Keratinocyte (primary cell): ENCODE data around the gene PCID2. TPM values are rescaled to one million over a fixed set of nuclear protein-coding genes. Genes with fewer than 3 reads are reported as not detected.

Experiments used
- DNase-seq: peaks from one replicate; pipeline ENCODE4 v3.0.0-alpha.2; 2011; ENCODE audit warnings: low read depth, missing footprints, low spot score
- FAIRE-seq: peaks from 2 replicates; lab custom pipeline; 2011; peaks lifted over from hg19 to GRCh38; lab: Jason Lieb, UNC
- H2AFZ ChIP-seq: 2 replicates; pipeline ENCODE4 v1.6.0; 2012; ENCODE audit warnings: low read length, control low read depth, inconsistent platforms; ENCODE audit not compliant: control insufficient read depth
- H3K27ac ChIP-seq: 2 replicates; pipeline ENCODE4 v1.5.1; 2011; ENCODE audit warnings: low read length; ENCODE audit not compliant: control insufficient read depth, insufficient read depth
- H3K27me3 ChIP-seq: 3 replicates; pipeline ENCODE4 v1.6.0; 2011; ENCODE audit warnings: low read length; ENCODE audit not compliant: control insufficient read depth, insufficient read depth; ENCODE audit errors: extremely low read depth
- H3K36me3 ChIP-seq, 2 experiments: 2 replicates in 1 of 2; 3 replicates in 1 of 2; pipeline ENCODE4 v1.5.1; 2011; ENCODE audit warnings: low read length in 2 of 2, mild to moderate bottlenecking in 1 of 2; ENCODE audit not compliant: control insufficient read depth in 2 of 2, insufficient read depth in 2 of 2; ENCODE audit errors: extremely low read depth in 1 of 2
- H3K4me1 ChIP-seq: 3 replicates; pipeline ENCODE4 v1.5.1; 2011; ENCODE audit warnings: low read length; ENCODE audit not compliant: control insufficient read depth, insufficient read depth; ENCODE audit errors: extremely low read depth
- H3K4me2 ChIP-seq: 3 replicates; pipeline ENCODE4 v1.6.0; 2011; ENCODE audit warnings: low read depth, low read length; ENCODE audit not compliant: control insufficient read depth, insufficient read depth; ENCODE audit errors: extremely low read depth
- H3K4me3 ChIP-seq, 3 experiments: fragments of 200-600 bp in 1 of 3; sonication (generic) in 1 of 3; 2 replicates in 2 of 3; 3 replicates in 1 of 3; pipeline ENCODE4 v1.5.1; 2011 to 2016; ENCODE audit warnings: low read length in 3 of 3, mild to moderate bottlenecking in 3 of 3, control low read depth in 2 of 3, inconsistent platforms in 1 of 3, low read depth in 1 of 3, mixed read lengths in 1 of 3, mixed run types in 1 of 3, moderate library complexity in 1 of 3; ENCODE audit not compliant: control insufficient read depth in 2 of 3, insufficient read depth in 2 of 3; ENCODE audit errors: extremely low read depth in 1 of 3
- H3K79me2 ChIP-seq: 2 replicates; pipeline ENCODE4 v1.6.0; 2012; ENCODE audit warnings: low read length; ENCODE audit not compliant: control insufficient read depth, insufficient read depth
- H3K9ac ChIP-seq: 3 replicates; pipeline ENCODE4 v1.6.0; 2011; ENCODE audit warnings: low read length; ENCODE audit not compliant: control insufficient read depth, insufficient read depth; ENCODE audit errors: extremely low read depth
- H3K9me1 ChIP-seq: 3 replicates; pipeline ENCODE4 v1.6.0; 2011; ENCODE audit warnings: low read length; ENCODE audit not compliant: control insufficient read depth, insufficient read depth; ENCODE audit errors: extremely low read depth
- H3K9me3 ChIP-seq: 2 replicates; pipeline ENCODE4 v1.5.1; 2012; ENCODE audit warnings: low read depth, low read length; ENCODE audit not compliant: control insufficient read depth
- H4K20me1 ChIP-seq: 3 replicates; pipeline ENCODE4 v1.6.0; 2011; ENCODE audit warnings: low read length; ENCODE audit not compliant: control insufficient read depth, insufficient read depth; ENCODE audit errors: extremely low read depth
- EZH2 ChIP-seq: IDR thresholded peaks from one replicate; pipeline ENCODE4 v1.6.1; 2012; ENCODE audit warnings: inconsistent platforms, mild to moderate bottlenecking, low read length, moderate library complexity
- dilution Hi-C: fragments of 300-500 bp; cut with MboI; formaldehyde crosslinking; loops from one replicate; pipeline ENCODE4 v1.7.0; 2020; ENCODE audit warnings: low sequenced_read_pairs; ENCODE audit not compliant: extremely low pct_ligation_motif_present
- polyA plus RNA-seq, 5 experiments: library from polyadenylated mRNA; depleted of rRNA in 3 of 5; stranded (reverse) in 3 of 5; stranded (forward) in 1 of 5; unstranded in 1 of 5; fragments of >200 nt; gene quantifications; 1 replicate in 1 of 5; 2 replicates in 3 of 5; 3 replicates in 1 of 5; pipeline versions ENCODE4 v1.2.1 to v1.2.3, GENCODE V29; 2011 to 2012; ENCODE audit warnings: missing spikeins in 2 of 5, low read depth in 1 of 5, low replicate concordance in 1 of 5
- TF ChIP-seq, protein P1 (sequence below), 3 experiments: IDR thresholded peaks in 1 of 3; conservative IDR thresholded peaks in 1 of 3; optimal IDR thresholded peaks in 1 of 3; 2 replicates in 2 of 3; 3 replicates in 1 of 3; pipeline versions ENCODE3 to v1.5.1; 2011; ENCODE audit warnings: low read length in 3 of 3, mild to moderate bottlenecking in 3 of 3, moderate library complexity in 2 of 3, control low read depth in 1 of 3, inconsistent platforms in 1 of 3; ENCODE audit not compliant: insufficient read depth in 2 of 3; ENCODE audit errors: extremely low read depth in 1 of 3

Gene PCID2
- polyA plus RNA-seq, 1 donor (not counting 4 experiments of a cell fraction or from before 2014, with no cell fraction given) = 76.5 TPM

DNA sequence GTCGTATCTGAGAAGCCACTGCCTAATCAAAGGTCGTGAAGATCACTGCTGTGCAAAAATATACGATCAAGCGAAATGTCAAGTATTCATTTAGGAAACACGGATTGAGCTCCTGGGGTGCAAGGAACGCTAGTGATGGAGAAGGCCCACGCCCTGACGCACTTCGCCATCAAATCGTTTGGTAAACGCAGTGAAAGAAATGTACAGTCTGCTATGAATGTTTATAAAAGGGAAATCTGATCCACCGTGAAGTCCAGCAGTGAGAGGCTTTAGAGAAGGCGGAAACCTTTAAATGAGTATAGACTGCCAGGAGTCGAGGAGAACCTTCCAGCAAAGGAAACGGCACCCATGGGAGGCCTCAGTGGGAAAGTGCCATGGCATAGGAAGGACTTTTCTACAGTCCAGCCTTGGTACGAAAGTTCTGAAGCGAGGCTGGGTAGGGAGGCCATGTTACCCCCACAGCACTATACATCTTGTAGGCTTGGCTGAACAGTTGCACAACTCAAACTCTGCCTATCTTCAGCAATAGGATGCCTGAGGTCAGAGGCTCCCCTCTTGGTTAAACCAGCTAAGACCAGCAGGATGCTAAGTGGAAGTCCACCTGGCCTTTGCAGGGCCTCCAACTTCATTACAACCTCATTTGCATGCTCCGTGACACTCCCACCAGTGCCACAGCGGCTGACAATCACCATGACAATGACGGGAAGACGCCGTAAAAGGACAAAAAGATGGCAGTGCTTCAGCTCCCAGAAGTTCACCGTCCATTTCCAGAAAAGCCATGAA is 20.4 kb downstream of the PCID2 start:
- Histone ChIP-seq H3K27me3 (no peaks in the 10 kb centered on the region), H3K9ac (no peak overlapping the region), H3K4me2 (no peak overlapping the region), H2AFZ (no peak overlapping the region), H3K27ac (peak overlapping the region; percentile 63), H3K79me2 (peaks cover 15% of the 10 kb centered on the region), H3K4me3 (no peak overlapping the region), H3K9me3 (no peaks in the 10 kb centered on the region), H3K9me1 (no peaks in the 10 kb centered on the region), H3K36me3 (peaks cover 22 to 47% of the 10 kb centered on the region in 2 experiments), H4K20me1 (no peaks in the 10 kb centered on the region), H3K4me1 (peaks cover 12% of the 10 kb centered on the region)
- TF ChIP-seq, protein P1, sequence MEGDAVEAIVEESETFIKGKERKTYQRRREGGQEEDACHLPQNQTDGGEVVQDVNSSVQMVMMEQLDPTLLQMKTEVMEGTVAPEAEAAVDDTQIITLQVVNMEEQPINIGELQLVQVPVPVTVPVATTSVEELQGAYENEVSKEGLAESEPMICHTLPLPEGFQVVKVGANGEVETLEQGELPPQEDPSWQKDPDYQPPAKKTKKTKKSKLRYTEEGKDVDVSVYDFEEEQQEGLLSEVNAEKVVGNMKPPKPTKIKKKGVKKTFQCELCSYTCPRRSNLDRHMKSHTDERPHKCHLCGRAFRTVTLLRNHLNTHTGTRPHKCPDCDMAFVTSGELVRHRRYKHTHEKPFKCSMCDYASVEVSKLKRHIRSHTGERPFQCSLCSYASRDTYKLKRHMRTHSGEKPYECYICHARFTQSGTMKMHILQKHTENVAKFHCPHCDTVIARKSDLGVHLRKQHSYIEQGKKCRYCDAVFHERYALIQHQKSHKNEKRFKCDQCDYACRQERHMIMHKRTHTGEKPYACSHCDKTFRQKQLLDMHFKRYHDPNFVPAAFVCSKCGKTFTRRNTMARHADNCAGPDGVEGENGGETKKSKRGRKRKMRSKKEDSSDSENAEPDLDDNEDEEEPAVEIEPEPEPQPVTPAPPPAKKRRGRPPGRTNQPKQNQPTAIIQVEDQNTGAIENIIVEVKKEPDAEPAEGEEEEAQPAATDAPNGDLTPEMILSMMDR (optimal IDR thresholded peaks at IDR 0.05 in 1 of 3, IDR thresholded peaks at IDR 0.05 in 1 of 3, conservative IDR thresholded peaks at IDR 0.05 in 1 of 3; ENCODE audit: extremely low read depth in 1 of 3, insufficient read depth in 2 of 3, low read length in 3 of 3) = no peak
- no peak for TF ChIP-seq EZH2
- dilution Hi-C loops = no loop called here
- no peak for FAIRE-seq
- DNase-seq = no peak

DNA sequence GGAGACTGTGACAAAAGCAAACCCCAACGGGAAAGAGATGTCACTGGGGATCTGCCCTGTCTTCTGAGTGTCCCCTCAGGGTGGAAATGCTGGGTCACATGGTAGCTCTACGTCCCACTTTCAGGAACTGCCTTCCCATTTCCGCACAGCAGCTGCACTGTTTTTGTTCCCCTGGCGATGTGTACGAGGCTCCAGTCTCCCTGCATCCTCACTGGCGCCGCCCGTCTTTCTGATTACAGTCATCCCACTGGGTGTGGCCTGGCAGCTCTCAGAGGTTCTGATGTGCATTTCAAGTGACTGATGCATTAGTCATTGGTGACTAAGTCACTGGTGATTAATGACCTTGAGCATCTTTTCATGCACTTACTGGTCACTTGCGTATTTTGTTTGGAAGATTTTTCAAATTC is 21.2 kb downstream of the PCID2 start:
- no peaks in the 10 kb centered on the region for H3K9me1 ChIP-seq
- peak; percentile 91 for DNase-seq
- H3K9me3 ChIP-seq = no peaks in the 10 kb centered on the region
- FAIRE-seq = peak; percentile 98
- H3K4me1 ChIP-seq = peaks cover 12% of the 10 kb centered on the region
- H3K79me2 ChIP-seq = peaks cover 14% of the 10 kb centered on the region
- no peak for TF ChIP-seq EZH2
- peak overlapping the region; percentile 63 for H3K27ac ChIP-seq
- peaks cover 18 to 41% of the 10 kb centered on the region in 2 experiments for H3K36me3 ChIP-seq
- H3K27me3 ChIP-seq = no peaks in the 10 kb centered on the region
- H3K4me3 ChIP-seq = no peak overlapping the region
- no peaks in the 10 kb centered on the region for H4K20me1 ChIP-seq
- H2AFZ ChIP-seq = peak overlapping the region; percentile 8
- H3K9ac ChIP-seq = peak overlapping the region; percentile 6
- dilution Hi-C loops = no loop called here
- H3K4me2 ChIP-seq = peak overlapping the region; percentile 33
